HG03196 (cell line): Measurements from ENCODE around the gene OPRD1.
"Not testable (repeated sequence)": the region's sequence is repeated elsewhere in the genome, so short reads cannot be mapped to it uniquely, and the experiment has no call there.

Source experiments
- ATAC-seq: cut with Tn5 transposase; IDR thresholded peaks from one replicate; pipeline ENCODE4 v1.9.1; 2021; ENCODE audit not compliant: unreplicated experiment

The OPRD1 gene

GRCh38 chr1:28840928-28841544 is 29.1 kb downstream of the OPRD1 start:
- no peak for ATAC-seq

- ATAC-seq = no peak
Measured at GRCh38 chr1:28845786-28846543, 34.0 kb downstream of the OPRD1 start.

GRCh38 chr1:28847207-28847606 is 35.2 kb downstream of the OPRD1 start:
- ATAC-seq = not testable (repeated sequence)

DNA sequence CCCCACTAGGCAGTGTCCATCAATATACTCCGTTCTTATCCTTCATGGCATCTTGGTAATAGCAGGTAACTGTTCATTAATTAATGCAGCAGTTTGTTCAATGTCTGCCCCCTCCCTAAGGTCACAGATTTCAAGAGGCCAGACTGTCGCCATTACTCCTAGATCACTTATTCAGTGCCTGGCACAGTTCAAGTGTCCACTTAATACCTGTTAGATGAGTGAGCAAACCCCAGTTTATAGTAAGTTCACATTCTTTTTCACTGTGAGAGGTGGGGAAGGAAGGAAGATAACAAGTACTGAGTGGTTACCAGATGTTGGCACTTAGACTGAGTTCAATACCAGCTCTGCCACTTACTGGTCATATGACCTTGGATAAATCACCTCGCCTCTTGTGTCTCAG is 36.4 kb downstream of the OPRD1 start:
- no peak for ATAC-seq

DNA sequence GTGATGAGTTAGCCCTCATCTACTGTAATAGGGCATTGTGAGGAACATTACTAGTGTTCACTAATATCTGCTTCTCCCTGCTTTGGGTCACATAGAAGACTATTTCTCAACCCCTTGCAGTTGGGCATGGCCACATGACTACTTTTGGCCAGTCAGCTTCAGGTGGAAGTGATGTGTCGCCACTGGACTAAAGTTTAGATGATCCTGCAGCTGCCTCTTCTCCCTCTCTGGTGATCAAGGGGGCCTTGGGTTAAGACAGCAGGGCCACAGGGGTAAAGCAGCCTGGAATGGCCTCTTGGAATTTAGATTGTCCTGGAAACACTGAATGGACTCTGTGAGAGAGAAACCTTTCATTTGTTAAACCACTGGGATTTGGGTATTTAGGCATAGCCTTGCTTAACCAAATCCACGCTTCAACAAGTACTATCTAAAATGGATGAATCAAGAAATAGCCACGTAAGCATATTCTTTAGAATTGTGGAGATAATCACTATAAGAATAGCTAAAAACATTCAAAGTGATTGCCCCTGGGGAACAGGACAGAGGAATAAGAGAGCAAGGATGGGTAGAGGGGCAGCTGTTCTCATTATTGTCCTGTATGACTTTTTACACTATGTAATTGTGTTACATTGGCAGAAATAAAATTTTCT is 41.2 kb downstream of the OPRD1 start:
- no peak for ATAC-seq

- ATAC-seq = not testable (repeated sequence)
Measured at GRCh38 chr1:28854406-28854805, 42.4 kb downstream of the OPRD1 start.

DNA sequence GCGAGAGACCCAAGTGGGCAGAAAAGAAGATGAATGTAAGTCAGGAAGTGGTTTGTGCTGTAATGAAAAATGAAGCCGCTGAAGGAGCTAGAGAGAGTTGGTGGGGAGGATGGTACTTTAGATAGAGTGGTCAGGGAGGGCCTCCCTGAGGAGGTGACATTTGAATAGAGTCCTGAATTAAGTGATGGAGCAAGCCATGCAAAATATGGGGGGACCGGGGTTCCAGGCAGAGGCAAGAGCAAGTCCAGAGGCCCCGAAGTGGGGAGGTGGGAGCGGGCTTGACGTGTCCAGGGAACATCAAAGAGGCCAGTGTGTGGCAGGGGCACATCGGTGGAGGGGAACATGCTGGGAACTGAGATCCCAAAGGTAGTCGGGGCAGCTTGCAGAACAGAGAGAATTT is 43.1 kb downstream of the OPRD1 start:
- ATAC-seq = no peak

DNA sequence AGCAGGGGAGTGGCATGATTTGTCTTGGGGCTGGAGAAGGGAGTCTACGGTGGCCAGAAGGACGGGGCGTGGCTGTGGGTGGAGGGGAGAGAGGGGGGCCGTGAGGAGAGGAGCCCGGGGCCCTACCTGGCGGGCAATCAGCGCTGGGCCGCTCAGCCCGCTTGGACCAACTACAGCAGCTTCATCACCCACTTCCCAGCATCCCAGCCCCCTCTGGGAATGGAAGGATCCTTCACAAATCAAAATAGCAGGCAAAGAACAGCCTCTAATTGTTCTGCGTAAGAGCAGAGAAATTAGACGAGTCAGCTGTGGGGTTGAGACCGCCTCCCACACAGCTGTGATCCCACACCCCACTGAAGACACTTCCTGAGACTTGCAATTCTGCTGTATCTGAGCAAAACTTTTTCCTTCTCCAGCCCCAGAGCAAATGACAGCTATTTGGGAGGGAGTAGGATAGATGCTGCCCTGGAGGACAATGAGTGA is 43.5 kb downstream of the OPRD1 start:
- ATAC-seq = no peak

GRCh38 chr1:28855969-28856368 is 44.0 kb downstream of the OPRD1 start:
- no peak for ATAC-seq

DNA sequence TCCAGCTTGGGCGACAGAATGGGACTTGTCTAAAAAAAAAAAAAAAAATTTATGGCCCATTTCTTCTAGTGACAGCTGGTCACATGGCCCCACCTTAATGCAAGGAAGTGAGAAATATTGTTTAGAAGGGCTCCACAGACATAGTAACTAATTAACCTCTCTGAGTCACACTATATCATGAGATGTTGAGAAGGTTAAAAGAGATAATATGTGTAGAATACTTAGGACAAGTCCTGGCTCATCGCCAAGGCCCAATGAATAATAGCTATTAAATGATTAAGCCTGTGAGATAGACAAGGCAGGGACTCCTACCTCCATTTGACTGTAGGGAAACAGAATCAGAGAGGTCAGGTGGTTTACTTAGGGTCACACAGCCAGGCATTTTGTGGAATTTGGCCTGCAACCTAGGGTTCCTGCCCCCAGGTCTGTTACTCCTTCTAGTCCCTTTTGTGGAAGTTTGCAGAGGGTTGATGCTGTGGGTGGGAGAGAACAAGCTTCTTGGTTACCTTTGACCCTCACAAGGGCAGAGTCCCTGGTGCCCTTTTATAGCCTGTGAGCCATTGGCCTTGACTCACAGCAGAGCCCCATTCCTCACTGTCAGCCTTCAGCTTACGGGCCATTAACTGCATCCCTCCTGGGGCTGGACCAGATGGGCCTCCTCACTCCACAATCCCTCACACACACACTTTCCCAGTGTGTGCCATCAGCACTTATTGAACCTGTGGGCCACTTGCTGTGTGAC is 48.5 kb downstream of the OPRD1 start:
- ATAC-seq = no peak

DNA sequence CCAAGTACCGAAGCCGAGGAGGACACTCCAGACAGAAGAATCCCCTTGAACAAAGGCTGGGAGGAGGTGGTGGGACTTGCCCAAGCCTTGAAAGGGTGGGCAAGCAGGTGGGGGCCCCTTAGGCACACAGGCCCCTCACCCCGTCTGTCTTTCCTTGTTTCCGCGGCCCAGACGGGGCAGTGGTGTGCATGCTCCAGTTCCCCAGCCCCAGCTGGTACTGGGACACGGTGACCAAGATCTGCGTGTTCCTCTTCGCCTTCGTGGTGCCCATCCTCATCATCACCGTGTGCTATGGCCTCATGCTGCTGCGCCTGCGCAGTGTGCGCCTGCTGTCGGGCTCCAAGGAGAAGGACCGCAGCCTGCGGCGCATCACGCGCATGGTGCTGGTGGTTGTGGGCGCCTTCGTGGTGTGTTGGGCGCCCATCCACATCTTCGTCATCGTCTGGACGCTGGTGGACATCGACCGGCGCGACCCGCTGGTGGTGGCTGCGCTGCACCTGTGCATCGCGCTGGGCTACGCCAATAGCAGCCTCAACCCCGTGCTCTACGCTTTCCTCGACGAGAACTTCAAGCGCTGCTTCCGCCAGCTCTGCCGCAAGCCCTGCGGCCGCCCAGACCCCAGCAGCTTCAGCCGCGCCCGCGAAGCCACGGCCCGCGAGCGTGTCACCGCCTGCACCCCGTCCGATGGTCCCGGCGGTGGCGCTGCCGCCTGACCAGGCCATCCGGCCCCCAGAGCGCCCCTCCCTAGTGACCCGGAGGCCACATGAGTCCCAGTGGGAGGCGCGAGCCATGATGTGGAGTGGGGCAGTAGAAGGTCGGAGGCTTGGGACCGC is 50.8 kb downstream of the OPRD1 start:
- no peak for ATAC-seq

GRCh38 chr1:28864695-28865094 is 52.7 kb downstream of the OPRD1 start:
- ATAC-seq = no peak

DNA sequence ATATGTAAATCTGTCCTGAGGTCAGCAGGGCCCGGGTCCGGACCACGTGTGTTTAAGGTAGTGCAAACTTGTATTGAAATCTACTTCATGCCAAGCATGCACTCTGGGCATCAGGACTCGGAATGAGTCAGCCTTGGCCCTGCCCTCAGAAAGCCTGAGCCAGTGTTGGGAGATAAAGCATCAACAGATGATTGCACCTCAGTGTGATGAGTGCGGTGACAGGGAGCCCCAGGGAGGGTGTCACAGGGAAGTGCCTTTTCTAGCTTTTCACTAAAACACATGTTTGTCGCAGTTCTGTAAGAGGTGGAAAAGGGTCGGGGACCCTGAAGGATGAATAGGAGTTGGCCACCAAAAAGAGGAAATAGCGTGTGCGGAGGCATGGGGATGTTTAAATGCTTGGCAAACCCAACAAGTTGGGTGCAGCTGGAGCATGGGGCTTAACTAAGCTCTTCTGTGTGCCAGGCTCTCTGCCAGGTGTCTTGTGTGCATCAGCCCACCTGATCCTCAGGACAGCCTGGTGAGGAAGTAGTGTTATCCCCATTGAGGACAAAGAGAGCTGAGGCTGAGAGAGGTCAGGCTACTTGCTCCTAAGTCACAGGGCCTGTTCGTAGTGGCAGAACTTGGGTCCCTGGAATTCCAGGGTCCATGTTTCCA is 54.2 kb downstream of the OPRD1 start:
- no peak for ATAC-seq

- no peak for ATAC-seq
Measured at GRCh38 chr1:28867850-28868249, 55.9 kb downstream of the OPRD1 start.

- ATAC-seq = no peak
Measured at GRCh38 chr1:28869952-28870351, 58.0 kb downstream of the OPRD1 start.

DNA sequence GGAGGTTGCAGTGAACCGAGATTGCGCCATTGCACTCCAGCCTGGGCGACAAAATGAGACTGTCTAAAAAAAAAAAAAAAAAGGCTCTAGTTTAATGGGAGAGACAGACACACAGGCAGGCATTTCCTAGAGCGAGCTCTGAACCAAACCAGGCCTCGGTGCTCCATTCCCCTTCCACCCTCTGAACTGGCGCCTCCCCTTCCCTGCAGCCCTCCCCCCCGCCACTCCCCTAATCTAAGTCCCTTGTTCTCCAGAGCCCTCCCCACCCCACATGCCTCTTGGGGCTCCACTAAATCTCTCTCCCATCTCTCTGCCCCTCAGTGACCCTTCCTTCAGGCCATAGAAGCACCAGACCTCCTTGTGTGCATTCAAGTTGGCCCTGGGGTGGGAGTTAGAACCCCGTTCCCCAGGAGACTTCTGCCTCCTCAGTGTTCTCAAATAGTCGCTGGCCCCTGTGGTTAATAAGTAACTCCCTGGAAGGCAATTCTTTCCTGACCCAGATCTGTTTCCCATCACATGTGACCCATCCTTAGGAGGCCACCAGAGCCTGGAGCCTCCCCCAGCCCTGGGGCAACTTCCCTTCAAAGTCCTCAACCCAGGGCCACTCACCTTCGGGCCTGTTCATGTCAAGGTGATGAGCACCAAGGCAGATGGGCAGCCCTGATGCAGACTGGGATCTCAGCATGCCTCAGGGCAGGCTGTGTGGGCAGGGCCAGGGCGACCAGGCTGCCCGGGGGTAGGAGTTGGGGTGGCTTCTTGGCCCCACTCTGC is 59.8 kb downstream of the OPRD1 start:
- ATAC-seq = no peak

GRCh38 chr1:28875134-28875533 is 63.2 kb downstream of the OPRD1 start:
- not testable (repeated sequence) for ATAC-seq

DNA sequence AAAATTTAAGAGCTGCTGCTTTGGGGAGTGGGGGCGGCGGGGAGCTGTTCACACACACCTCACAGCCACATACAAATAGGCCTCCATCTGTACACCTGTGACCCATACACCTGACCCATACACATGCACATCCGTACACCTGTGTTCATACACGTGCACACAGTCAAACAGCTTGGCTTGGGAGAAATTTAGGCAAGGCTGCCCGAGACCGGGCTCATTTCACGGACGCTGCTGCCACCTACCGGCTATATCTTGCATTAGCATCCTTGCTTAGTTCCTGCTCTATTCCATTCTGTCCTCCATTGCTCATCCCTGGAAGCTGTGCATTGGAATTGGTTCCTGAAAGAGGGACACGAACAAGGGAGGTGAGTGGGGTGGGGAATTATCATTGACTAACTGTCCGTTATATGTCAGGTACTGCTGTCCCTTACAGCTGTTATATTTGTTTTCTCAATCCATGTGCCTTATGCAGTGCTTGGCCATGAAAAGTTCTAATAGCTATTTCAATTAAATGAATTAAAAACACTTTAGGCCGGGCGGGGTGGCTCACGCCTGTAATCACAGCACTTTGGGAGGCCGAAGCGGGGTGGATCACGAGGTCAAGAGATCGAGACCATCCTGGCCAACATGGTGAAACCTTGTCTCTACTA is 65.3 kb downstream of the OPRD1 start:
- no peak for ATAC-seq

- no peak for ATAC-seq
Measured at GRCh38 chr1:28878796-28879195, 66.8 kb downstream of the OPRD1 start.
